Measurements from ENCODE around the gene SPX. TPM values are rescaled to one million over a fixed set of nuclear protein-coding genes. Genes with fewer than 3 reads are reported as not detected.

SPX gene
- total and polyA plus RNA-seq, 2 donors (not counting 3 experiments of a cell fraction or from before 2014, with no cell fraction given) = 0.06 TPM; not detected in 1

GRCh38 chr12:21518451-21518850 is 7.6 kb upstream of the SPX start:
- Histone ChIP-seq H2AFZ (ENCODE audit: low read depth, low read length) (no peak overlapping the region), H3K4me2 (ENCODE audit: insufficient read depth, low read length) (no peak overlapping the region), H3K4me3 (replicated peaks in 1 of 3; ENCODE audit: insufficient read depth in 1 of 3, low read depth in 1 of 3, low read length in 3 of 3) (no peak overlapping the region), H3K9me1 (replicated peaks; ENCODE audit: control insufficient read depth, extremely low read depth, insufficient read depth, low read length) (no peaks in the 10 kb centered on the region), H3K9me3 (replicated peaks; ENCODE audit: control insufficient read depth, insufficient read depth, low read length) (no peaks in the 10 kb centered on the region), H3K79me2 (ENCODE audit: control insufficient read depth, insufficient read depth, low read length) (no peaks in the 10 kb centered on the region), H3K4me1 (ENCODE audit: control insufficient read depth, extremely low read depth, insufficient read depth, low read length) (no peaks in the 10 kb centered on the region), H3K27ac (ENCODE audit: insufficient read depth, low read depth, low read length) (no peak overlapping the region), H3K36me3 (ENCODE audit: control insufficient read depth in 2 of 2, extremely low read depth in 1 of 2, insufficient read depth in 2 of 2, low read length in 2 of 2) (peaks cover 5 to 18% of the 10 kb centered on the region in 2 experiments), H3K9ac (replicated peaks; ENCODE audit: extremely low read depth, insufficient read depth, low read length) (no peak overlapping the region), H3K27me3 (ENCODE audit: control insufficient read depth in 2 of 2, insufficient read depth in 2 of 2, low read length in 2 of 2) (no peaks in the 10 kb centered on the region), H4K20me1 (replicated peaks; ENCODE audit: control insufficient read depth, extremely low read depth, insufficient read depth, low read length) (no peaks in the 10 kb centered on the region)
- TF ChIP-seq MAX (IDR thresholded peaks at IDR 0.05; ENCODE audit: insufficient read depth, insufficient read length) = no peak
- no peak for TF ChIP-seq JUN (IDR thresholded peaks at IDR 0.05; ENCODE audit: borderline replicate concordance, insufficient read depth, insufficient read length, low read depth)
- no peak for TF ChIP-seq GATA2 (IDR thresholded peaks at IDR 0.05; ENCODE audit: insufficient read depth, insufficient read length, low read depth, low read length)
- no peak for TF ChIP-seq POLR2AphosphoS5 (IDR thresholded peaks at IDR 0.05; ENCODE audit: insufficient read depth, low read depth, low read length)
- no peak for TF ChIP-seq EZH2 (IDR thresholded peaks at IDR 0.05; ENCODE audit: borderline replicate concordance, low read depth, low read length, severe bottlenecking)
- TF ChIP-seq MYC (IDR thresholded peaks at IDR 0.05; ENCODE audit: low read depth, low read length) = no peak
- no peak for TF ChIP-seq POLR2A (IDR thresholded peaks at IDR 0.05; ENCODE audit: low read depth, low read length)
- TF ChIP-seq, protein P1, sequence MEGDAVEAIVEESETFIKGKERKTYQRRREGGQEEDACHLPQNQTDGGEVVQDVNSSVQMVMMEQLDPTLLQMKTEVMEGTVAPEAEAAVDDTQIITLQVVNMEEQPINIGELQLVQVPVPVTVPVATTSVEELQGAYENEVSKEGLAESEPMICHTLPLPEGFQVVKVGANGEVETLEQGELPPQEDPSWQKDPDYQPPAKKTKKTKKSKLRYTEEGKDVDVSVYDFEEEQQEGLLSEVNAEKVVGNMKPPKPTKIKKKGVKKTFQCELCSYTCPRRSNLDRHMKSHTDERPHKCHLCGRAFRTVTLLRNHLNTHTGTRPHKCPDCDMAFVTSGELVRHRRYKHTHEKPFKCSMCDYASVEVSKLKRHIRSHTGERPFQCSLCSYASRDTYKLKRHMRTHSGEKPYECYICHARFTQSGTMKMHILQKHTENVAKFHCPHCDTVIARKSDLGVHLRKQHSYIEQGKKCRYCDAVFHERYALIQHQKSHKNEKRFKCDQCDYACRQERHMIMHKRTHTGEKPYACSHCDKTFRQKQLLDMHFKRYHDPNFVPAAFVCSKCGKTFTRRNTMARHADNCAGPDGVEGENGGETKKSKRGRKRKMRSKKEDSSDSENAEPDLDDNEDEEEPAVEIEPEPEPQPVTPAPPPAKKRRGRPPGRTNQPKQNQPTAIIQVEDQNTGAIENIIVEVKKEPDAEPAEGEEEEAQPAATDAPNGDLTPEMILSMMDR (IDR thresholded peaks at IDR 0.05; ENCODE audit: extremely low read depth in 1 of 2, insufficient read depth in 1 of 2, low read depth in 1 of 2, low read length in 2 of 2) = no peak
- no peak for TF ChIP-seq FOS (IDR thresholded peaks at IDR 0.05; ENCODE audit: borderline replicate concordance, insufficient read depth, low read length)
- FAIRE-seq (no peak), DNase-seq (ENCODE audit: low read depth, low spot score) (no peak)
- intact Hi-C loops (cut with micrococcal nuclease) = no loop called here
- ChIA-PET POLR2A (no interaction called here), CTCF (no interaction called here)
- dilution Hi-C loops (cut with MboI; ENCODE audit: extremely low pct_ligation_motif_present, low sequenced_read_pairs) = no loop called here
- no TSS peak for BruUV-seq (replicated peaks)

All from endothelial cell of umbilical vein (primary cell).